GM23338 (cell line): ENCODE results near the gene MATN3. TPM values are rescaled to one million over a fixed set of nuclear protein-coding genes. Genes with fewer than 3 reads are reported as not detected.

Experiments
- ATAC-seq: fragments of 200-7000 bp; cut with Tn5 transposase; 3 replicates; pipeline ENCODE4 v1.9.1; 2020
- DNase-seq: peaks from one replicate; pipeline ENCODE4 v3.0.0-alpha.2; 2015; ENCODE audit warnings: low spot score
- H2AFZ ChIP-seq: fragments of 200-600 bp; sonication (generic); 2 replicates; pipeline ENCODE4 v1.8.0; 2016; ENCODE audit warnings: antibody characterized with exemption, mild to moderate bottlenecking, moderate library complexity
- H3F3A ChIP-seq: fragments of 200-600 bp; sonication (generic); replicated peaks from 2 replicates; pipeline ENCODE4 v1.8.0; 2017; ENCODE audit warnings: antibody characterized with exemption, mixed run types, low read depth
- H3K27ac ChIP-seq: fragments of 200-600 bp; sonication (generic); 2 replicates; pipeline ENCODE4 v1.6.1; 2016; ENCODE audit warnings: low read depth
- H3K27me3 ChIP-seq: fragments of 200-600 bp; sonication (generic); 2 replicates; pipeline ENCODE4 v1.8.0; 2016; ENCODE audit warnings: mild to moderate bottlenecking, mixed run types, moderate library complexity; ENCODE audit not compliant: insufficient read depth
- H3K36me3 ChIP-seq: fragments of 200-600 bp; sonication (generic); 2 replicates; pipeline ENCODE4 v1.8.0; 2016; ENCODE audit warnings: mild to moderate bottlenecking; ENCODE audit not compliant: insufficient read depth
- H3K4me1 ChIP-seq: fragments of 200-600 bp; sonication (generic); 2 replicates; pipeline ENCODE4 v1.8.0; 2016; ENCODE audit warnings: mild to moderate bottlenecking, moderate library complexity; ENCODE audit not compliant: insufficient read depth
- H3K4me2 ChIP-seq: fragments of 200-600 bp; sonication (generic); 2 replicates; pipeline ENCODE4 v1.7.1; 2017; ENCODE audit warnings: mixed run types
- H3K4me3 ChIP-seq: fragments of 200-600 bp; sonication (generic); 2 replicates; pipeline ENCODE4 v1.6.1; 2016; ENCODE audit warnings: mixed run types
- H3K79me2 ChIP-seq: fragments of 200-600 bp; sonication (generic); replicated peaks from 2 replicates; pipeline ENCODE4 v1.8.0; 2017; ENCODE audit warnings: mild to moderate bottlenecking; ENCODE audit not compliant: insufficient read depth
- H3K9me2 ChIP-seq: fragments of 200-600 bp; sonication (generic); 2 replicates; pipeline ENCODE4 v1.8.0; 2017; ENCODE audit not compliant: insufficient read depth
- H4K20me1 ChIP-seq: fragments of 200-600 bp; sonication (generic); replicated peaks from 2 replicates; pipeline ENCODE4 v1.8.0; 2017; ENCODE audit warnings: mild to moderate bottlenecking; ENCODE audit not compliant: insufficient read depth
- H3K27ac Mint-ChIP-seq: 2 replicates; pipeline ENCODE4 v1.8.0; 2020; ENCODE audit warnings: inconsistent platforms, mild to moderate bottlenecking, moderate library complexity, mixed read lengths
- H3K27me3 Mint-ChIP-seq: 3 replicates; pipeline ENCODE4 v1.8.0; 2022; ENCODE audit warnings: low read depth, mild to moderate bottlenecking, moderate library complexity, mixed read lengths, inconsistent platforms; ENCODE audit not compliant: insufficient read depth, poor library complexity
- H3K36me3 Mint-ChIP-seq: 3 replicates; pipeline ENCODE4 v1.8.0; 2021; ENCODE audit warnings: low read depth, mild to moderate bottlenecking, inconsistent platforms, moderate library complexity, mixed read lengths
- H3K4me1 Mint-ChIP-seq: 3 replicates; pipeline ENCODE4 v1.8.0; 2020; ENCODE audit warnings: mild to moderate bottlenecking, inconsistent platforms, mixed read lengths
- H3K4me3 Mint-ChIP-seq: 3 replicates; pipeline ENCODE4 v1.8.0; 2021; ENCODE audit warnings: moderate library complexity, mild to moderate bottlenecking, inconsistent platforms, mixed read lengths
- H3K9me3 Mint-ChIP-seq: 3 replicates; pipeline ENCODE4 v1.8.0; 2020; ENCODE audit warnings: moderate library complexity, mild to moderate bottlenecking, inconsistent platforms, mixed read lengths
- CREB1 ChIP-seq: fragments of 250-450 bp; sonication (Bioruptor Pico); IDR thresholded peaks from 2 replicates; pipeline ENCODE4 v1.5.0; 2020; ENCODE audit warnings: low read depth, mild to moderate bottlenecking, moderate library complexity
- EZH2 ChIP-seq: fragments of 200-600 bp; sonication (generic); IDR thresholded peaks from one replicate; pipeline ENCODE4 v1.8.0; 2017; ENCODE audit warnings: antibody characterized with exemption, mild to moderate bottlenecking, low read depth; ENCODE audit not compliant: unreplicated experiment
- EZH2phosphoT487 ChIP-seq: fragments of 200-600 bp; sonication (generic); IDR thresholded peaks from one replicate; pipeline ENCODE4 v1.8.1; 2018; ENCODE audit warnings: antibody characterized with exemption; ENCODE audit not compliant: unreplicated experiment
- JUNB ChIP-seq: IDR thresholded peaks from one replicate; pipeline ENCODE4 v1.6.1; 2016; ENCODE audit warnings: antibody characterized with exemption; ENCODE audit not compliant: unreplicated experiment
- NANOG ChIP-seq: IDR thresholded peaks from 2 replicates; pipeline ENCODE4 v1.6.1; 2016; ENCODE audit warnings: antibody characterized with exemption, borderline replicate concordance
- STAT1 ChIP-seq: IDR thresholded peaks from one replicate; pipeline ENCODE4 v1.6.1; 2016; ENCODE audit warnings: antibody characterized with exemption; ENCODE audit not compliant: unreplicated experiment
- ZNF114 ChIP-seq: fragments of 250-450 bp; sonication (Bioruptor Pico); IDR thresholded peaks from 2 replicates; pipeline ENCODE4 v1.5.0; 2020; ENCODE audit warnings: mild to moderate bottlenecking, moderate library complexity
- ZNF331 ChIP-seq: fragments of 250-450 bp; sonication (Bioruptor Pico); IDR thresholded peaks from 2 replicates; pipeline ENCODE4 v1.5.0; 2020; ENCODE audit warnings: low read depth, mild to moderate bottlenecking, moderate library complexity
- polyA plus RNA-seq: library from polyadenylated mRNA; unstranded; fragments of >200 nt; fragmentation: Nextera tagmentation; extraction: Ambion mirVana; gene quantifications from 2 replicates; pipeline ENCODE4 v1.2.1, GENCODE V29; 2016
- total RNA-seq: library from RNA; depleted of rRNA; stranded (reverse); fragments of >200 nt; shearing (Covaris generic); gene quantifications from 2 replicates; pipeline ENCODE4 v1.2.3, GENCODE V29; 2014
- TF ChIP-seq, protein P1 (sequence below), 2 experiments: fragments of 200-600 bp in 1 of 2; sonication (generic) in 1 of 2; conservative IDR thresholded peaks; 2 replicates each; pipeline versions ENCODE4 v1.5.1 to v1.6.1; 2016 to 2017; ENCODE audit warnings: antibody characterized with exemption in 2 of 2, low read depth in 2 of 2, mild to moderate bottlenecking in 2 of 2, moderate library complexity in 1 of 2
- TF ChIP-seq, protein P2 (sequence below): IDR thresholded peaks from one replicate; pipeline ENCODE4 v1.6.1; 2018; ENCODE audit warnings: antibody characterized with exemption; ENCODE audit not compliant: unreplicated experiment

MATN3 gene
- total and polyA plus RNA-seq, 2 experiments from 2014 or later, result 4.6 to 6.4 TPM

DNA sequence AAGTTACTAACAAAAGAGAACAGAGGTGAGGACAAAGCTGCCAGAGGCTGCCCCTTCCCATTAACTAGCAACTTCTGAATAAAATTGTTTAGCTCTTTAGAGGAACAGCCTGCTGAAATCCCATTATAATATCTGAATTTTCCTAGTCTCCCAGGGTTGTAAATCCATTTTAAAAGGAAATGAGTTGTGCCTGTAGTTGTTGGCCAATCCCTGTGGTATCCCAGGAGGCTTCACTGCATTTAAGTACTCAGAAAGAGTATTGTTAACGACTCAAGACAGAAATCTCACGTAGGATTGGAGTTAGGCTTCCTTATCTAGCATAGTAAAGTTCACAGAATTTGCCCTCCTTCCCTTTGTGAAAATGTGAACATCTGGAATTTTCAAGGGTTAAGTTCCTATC, 30.1 kb upstream of the MATN3 start:
- peaks cover 17% of the 10 kb centered on the region for H3K36me3 ChIP-seq
- no peak overlapping the region for H3K4me3 ChIP-seq
- H3K79me2 ChIP-seq, result peaks cover 97% of the 10 kb centered on the region
- no peak overlapping the region for H3K4me2 ChIP-seq
- TF ChIP-seq, protein P1, sequence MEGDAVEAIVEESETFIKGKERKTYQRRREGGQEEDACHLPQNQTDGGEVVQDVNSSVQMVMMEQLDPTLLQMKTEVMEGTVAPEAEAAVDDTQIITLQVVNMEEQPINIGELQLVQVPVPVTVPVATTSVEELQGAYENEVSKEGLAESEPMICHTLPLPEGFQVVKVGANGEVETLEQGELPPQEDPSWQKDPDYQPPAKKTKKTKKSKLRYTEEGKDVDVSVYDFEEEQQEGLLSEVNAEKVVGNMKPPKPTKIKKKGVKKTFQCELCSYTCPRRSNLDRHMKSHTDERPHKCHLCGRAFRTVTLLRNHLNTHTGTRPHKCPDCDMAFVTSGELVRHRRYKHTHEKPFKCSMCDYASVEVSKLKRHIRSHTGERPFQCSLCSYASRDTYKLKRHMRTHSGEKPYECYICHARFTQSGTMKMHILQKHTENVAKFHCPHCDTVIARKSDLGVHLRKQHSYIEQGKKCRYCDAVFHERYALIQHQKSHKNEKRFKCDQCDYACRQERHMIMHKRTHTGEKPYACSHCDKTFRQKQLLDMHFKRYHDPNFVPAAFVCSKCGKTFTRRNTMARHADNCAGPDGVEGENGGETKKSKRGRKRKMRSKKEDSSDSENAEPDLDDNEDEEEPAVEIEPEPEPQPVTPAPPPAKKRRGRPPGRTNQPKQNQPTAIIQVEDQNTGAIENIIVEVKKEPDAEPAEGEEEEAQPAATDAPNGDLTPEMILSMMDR (conservative IDR thresholded peaks at IDR 0.05; ENCODE audit: low read depth in 2 of 2), result no peak
- TF ChIP-seq, protein P2, sequence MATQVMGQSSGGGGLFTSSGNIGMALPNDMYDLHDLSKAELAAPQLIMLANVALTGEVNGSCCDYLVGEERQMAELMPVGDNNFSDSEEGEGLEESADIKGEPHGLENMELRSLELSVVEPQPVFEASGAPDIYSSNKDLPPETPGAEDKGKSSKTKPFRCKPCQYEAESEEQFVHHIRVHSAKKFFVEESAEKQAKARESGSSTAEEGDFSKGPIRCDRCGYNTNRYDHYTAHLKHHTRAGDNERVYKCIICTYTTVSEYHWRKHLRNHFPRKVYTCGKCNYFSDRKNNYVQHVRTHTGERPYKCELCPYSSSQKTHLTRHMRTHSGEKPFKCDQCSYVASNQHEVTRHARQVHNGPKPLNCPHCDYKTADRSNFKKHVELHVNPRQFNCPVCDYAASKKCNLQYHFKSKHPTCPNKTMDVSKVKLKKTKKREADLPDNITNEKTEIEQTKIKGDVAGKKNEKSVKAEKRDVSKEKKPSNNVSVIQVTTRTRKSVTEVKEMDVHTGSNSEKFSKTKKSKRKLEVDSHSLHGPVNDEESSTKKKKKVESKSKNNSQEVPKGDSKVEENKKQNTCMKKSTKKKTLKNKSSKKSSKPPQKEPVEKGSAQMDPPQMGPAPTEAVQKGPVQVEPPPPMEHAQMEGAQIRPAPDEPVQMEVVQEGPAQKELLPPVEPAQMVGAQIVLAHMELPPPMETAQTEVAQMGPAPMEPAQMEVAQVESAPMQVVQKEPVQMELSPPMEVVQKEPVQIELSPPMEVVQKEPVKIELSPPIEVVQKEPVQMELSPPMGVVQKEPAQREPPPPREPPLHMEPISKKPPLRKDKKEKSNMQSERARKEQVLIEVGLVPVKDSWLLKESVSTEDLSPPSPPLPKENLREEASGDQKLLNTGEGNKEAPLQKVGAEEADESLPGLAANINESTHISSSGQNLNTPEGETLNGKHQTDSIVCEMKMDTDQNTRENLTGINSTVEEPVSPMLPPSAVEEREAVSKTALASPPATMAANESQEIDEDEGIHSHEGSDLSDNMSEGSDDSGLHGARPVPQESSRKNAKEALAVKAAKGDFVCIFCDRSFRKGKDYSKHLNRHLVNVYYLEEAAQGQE, result no peak
- TF ChIP-seq CREB1 (CRISPR knock-in tag), result no peak
- TF ChIP-seq JUNB, result no peak
- TF ChIP-seq NANOG, result no peak
- no peak overlapping the region for H2AFZ ChIP-seq
- peaks cover 6% of the 10 kb centered on the region; the same call in 1 of the 2 replicates for H3K4me1 ChIP-seq
- DNase-seq, result no peak
- no peak overlapping the region for H3K27ac Mint-ChIP-seq
- no peaks in the 10 kb centered on the region for H3K27me3 Mint-ChIP-seq
- no peaks in the 10 kb centered on the region for H3K9me2 ChIP-seq
- no peaks in the 10 kb centered on the region for H3F3A ChIP-seq
- H3K36me3 Mint-ChIP-seq, result peaks cover 25% of the 10 kb centered on the region
- ATAC-seq, result no peak
- no peaks in the 10 kb centered on the region for H3K9me3 Mint-ChIP-seq
- H3K4me3 Mint-ChIP-seq, result no peak overlapping the region
- no peaks in the 10 kb centered on the region for H3K27me3 ChIP-seq
- H3K27ac ChIP-seq, result no peak overlapping the region
- H4K20me1 ChIP-seq, result peaks cover 45% of the 10 kb centered on the region
- H3K4me1 Mint-ChIP-seq, result peaks cover 3% of the 10 kb centered on the region; the same call in 2 of the 3 replicates

DNA sequence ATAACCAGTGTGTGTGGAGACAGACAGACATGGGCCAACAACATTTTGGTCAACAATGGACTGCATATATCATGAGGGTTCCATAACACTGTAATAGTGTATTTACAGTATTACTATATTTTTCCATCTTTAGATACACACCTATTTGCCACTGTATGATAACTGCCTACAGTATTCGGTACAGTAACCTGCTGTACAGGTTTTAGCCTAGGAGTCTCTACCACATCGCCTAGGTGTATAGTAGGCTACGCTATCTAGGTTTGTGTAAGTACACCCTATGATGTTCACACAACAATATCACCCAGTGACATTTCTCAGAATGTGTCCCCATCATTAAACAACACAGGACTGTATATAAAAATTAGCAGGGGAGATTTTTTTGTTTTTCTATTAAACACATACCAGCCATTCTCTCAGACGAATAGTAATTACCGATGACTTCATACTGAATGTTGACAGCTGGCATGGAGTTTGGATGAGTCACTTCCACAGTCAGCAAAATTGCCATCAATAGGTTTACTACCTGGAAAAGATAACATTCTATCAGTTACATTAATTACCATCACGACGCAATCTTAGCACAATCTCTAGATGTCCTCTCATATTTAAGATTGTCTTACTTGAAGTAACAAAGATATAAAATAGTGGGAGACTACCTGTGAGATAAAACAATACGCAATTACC, 28.2 kb upstream of the MATN3 start:
- H2AFZ ChIP-seq, result no peak overlapping the region
- peaks cover 29% of the 10 kb centered on the region for H3K36me3 ChIP-seq
- DNase-seq (no peak), ATAC-seq (no peak)
- no peak overlapping the region for H3K4me3 ChIP-seq
- H3K9me2 ChIP-seq, result no peaks in the 10 kb centered on the region
- Mint-ChIP-seq H3K27ac (no peak overlapping the region), H3K27me3 (no peaks in the 10 kb centered on the region), H3K9me3 (no peaks in the 10 kb centered on the region), H3K36me3 (peaks cover 41% of the 10 kb centered on the region), H3K4me3 (no peak overlapping the region), H3K4me1 (peaks cover 3% of the 10 kb centered on the region; the same call in 2 of the 3 replicates)
- H3F3A ChIP-seq, result no peaks in the 10 kb centered on the region
- H3K4me1 ChIP-seq, result peaks cover 6% of the 10 kb centered on the region; the same call in 1 of the 2 replicates
- H3K79me2 ChIP-seq, result peaks cover 90% of the 10 kb centered on the region
- H4K20me1 ChIP-seq, result peaks cover 56% of the 10 kb centered on the region
- no peaks in the 10 kb centered on the region for H3K27me3 ChIP-seq
- H3K27ac ChIP-seq, result no peak overlapping the region
- no peak overlapping the region for H3K4me2 ChIP-seq
- TF ChIP-seq, protein P2, result no peak
- TF ChIP-seq, protein P1 (conservative IDR thresholded peaks at IDR 0.05; ENCODE audit: low read depth in 2 of 2), result no peak
- TF ChIP-seq JUNB (no peak), STAT1 (no peak), ZNF114 (CRISPR knock-in tag) (no peak), ZNF331 (CRISPR knock-in tag) (no peak), EZH2 (no peak), NANOG (no peak), EZH2phosphoT487 (no peak)
